ENCODE data around the gene BAZ1B.

The BAZ1B gene

DNA sequence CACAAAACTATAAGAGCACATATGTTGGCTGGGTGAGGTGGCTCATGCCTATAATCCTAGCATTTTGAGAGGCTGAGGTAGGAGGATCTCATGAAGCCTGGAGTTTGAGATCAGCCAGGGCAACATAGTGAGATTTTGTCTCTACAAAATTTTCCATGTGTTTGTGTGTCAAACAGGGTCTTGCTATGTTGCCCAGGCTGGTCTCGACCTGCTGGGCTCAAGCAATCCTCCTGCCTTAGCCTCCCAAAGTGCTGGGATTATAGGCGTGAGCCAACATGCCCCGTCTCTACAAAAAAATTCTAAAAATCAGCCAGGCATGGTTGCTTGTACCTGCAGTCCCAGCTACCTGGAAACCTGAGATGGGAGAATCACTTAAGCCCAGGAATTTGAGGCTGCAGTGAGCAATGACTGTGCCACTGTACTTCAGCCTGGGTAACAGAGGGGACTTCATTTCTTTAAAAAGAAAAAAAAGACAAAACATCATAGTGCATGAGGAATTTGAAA lies 60.3 kb downstream of the BAZ1B start:
- H3K4me1 Mint-ChIP-seq: no peaks in the 10 kb centered on the region
- no peaks in the 10 kb centered on the region for H3K27me3 Mint-ChIP-seq
- H3K4me3 Mint-ChIP-seq: no peak overlapping the region
- peaks cover 70% of the 10 kb centered on the region for H3K36me3 Mint-ChIP-seq
- H3K27ac Mint-ChIP-seq: no peak overlapping the region
- CTCF ChIA-PET: interaction anchor here (1.0 to 1.5 kb wide), 2 partner anchors 9 to 10 kb away, joined by 3 read pairs; no protein-coding TSS in a partner anchor
- no peak for DNase-seq
- no peaks in the 10 kb centered on the region for H3K9me3 Mint-ChIP-seq

DNA sequence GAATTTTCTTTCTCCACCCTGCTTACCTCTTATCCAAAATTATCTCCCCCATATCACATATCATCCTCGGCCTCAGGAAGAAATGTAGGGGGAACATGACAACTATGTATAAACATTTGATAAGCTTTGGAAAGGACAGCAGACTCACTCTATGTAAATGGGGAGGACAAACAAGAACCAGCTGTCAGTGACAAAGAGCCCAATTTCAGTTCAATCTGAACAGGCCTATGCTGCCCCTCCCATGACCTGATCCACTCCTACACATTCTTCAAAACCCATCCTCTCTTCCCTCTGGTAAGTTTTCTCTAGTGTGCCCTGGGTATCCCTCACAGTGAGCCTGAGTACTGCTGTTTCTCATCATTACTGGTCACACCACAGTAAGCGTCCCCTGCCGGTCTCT lies 67.7 kb downstream of the BAZ1B start:
- CTCF ChIA-PET: no interaction called here
- H3K27ac Mint-ChIP-seq: no peak overlapping the region

DNA sequence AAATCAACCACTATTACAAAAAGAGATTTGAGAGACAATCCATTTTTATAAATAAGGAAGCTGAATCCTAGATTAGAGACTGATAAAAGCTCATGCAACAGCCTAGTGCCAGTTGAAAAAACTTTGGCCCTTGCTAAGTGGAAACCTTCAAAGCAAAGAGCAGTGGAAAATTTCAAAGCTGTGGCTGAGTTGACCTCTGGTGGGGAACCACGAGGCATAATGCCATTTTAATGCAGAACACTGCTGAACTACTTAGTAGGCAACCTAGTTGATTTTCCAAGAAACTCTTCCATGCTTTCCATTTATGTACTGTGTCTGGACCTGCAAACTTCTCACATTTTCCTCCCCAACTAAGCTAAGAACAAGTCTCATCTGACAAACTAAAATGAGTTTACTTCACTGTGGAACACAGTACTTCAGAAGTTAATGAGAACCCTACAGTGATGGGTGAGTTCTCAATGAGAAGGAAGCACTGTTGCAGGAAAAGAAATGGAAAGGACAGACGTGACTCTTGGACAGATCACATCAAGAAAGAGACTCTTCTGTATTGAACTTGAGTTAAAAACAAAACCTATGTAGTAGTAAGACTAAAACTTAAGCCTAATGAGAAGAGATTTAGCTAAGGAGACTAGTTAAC lies 69.0 kb downstream of the BAZ1B start:
- DNase-seq: no peak
- no peak overlapping the region for H3K4me3 Mint-ChIP-seq
- no peaks in the 10 kb centered on the region for H3K9me3 Mint-ChIP-seq
- peaks cover 4% of the 10 kb centered on the region for H3K4me1 Mint-ChIP-seq
- H3K36me3 Mint-ChIP-seq: peaks cover 64% of the 10 kb centered on the region
- no peaks in the 10 kb centered on the region for H3K27me3 Mint-ChIP-seq
- CTCF ChIA-PET: interaction anchor here (0.7 to 1.8 kb wide), 4 partner anchors 9 to 17 kb away, joined by 3 to 7 read pairs (median 3); no protein-coding TSS in a partner anchor
- H3K27ac Mint-ChIP-seq: no peak overlapping the region

More for the DNA sequence above, 67.7 kb downstream of the BAZ1B start:
- no peaks in the 10 kb centered on the region for H3K27me3 Mint-ChIP-seq
- H3K4me1 Mint-ChIP-seq: no peaks in the 10 kb centered on the region
- H3K4me3 Mint-ChIP-seq: no peak overlapping the region
- no peaks in the 10 kb centered on the region for H3K9me3 Mint-ChIP-seq
- H3K36me3 Mint-ChIP-seq: peaks cover 57% of the 10 kb centered on the region
- DNase-seq: no peak

DNA sequence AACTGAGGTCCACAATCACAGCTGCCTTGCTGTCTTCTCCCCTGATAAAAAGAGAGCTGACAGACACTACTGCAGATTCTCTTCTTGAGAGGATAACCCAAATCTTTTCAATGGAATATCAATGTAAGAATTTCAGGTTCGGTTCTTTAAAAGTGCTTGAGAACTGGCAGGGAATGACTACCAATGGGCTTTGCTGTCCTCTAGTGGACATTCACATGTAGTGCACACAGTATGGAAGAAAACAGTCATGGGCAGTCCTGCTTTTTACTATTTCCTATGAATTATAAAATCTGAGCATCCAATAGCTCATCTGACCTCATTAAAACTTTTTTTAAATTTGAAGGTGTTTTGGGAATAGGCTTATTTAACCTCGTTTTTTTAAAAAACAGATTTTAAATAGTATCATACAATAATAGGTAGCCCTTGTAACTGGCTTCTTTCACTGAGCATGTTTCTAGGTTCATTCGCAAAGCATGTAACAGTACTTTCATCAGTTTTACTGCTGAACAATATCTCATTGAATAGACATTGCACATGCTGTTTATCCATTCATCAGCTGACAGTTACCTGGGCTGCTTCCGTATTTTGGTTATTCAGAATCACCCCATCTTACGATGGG lies 70.2 kb downstream of the BAZ1B start:
- H3K4me1 Mint-ChIP-seq: peaks cover 4% of the 10 kb centered on the region
- no peaks in the 10 kb centered on the region for H3K9me3 Mint-ChIP-seq
- DNase-seq: peak; percentile 37
- H3K36me3 Mint-ChIP-seq: peaks cover 62% of the 10 kb centered on the region
- H3K27me3 Mint-ChIP-seq: no peaks in the 10 kb centered on the region
- CTCF ChIA-PET: interaction anchor here (0.7 to 2.0 kb wide), 17 partner anchors 10 to 145 kb away, joined by 3 to 12 read pairs (median 4); no protein-coding TSS in a partner anchor
- no peak overlapping the region for H3K4me3 Mint-ChIP-seq
- H3K27ac Mint-ChIP-seq: no peak overlapping the region

DNA sequence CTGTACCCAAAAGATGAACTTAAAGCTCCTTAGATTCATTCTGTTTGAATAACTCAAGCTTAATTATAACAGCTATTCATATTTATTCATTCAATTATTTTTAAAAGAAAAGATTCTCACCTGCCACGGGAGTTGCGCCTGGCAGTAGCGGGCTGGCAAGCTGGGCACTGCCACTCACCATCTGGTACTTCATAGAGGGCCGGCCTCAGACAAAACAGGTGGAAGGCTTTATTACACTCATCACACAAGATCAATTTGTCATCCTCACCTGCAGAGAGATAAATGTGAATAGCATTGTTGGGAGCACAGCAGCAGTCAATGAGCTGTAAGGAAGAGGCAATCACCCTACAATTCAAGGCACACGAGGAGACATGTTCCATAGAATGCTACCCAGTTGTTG lies 72.7 kb downstream of the BAZ1B start:
- H3K4me1 Mint-ChIP-seq: peaks cover 4% of the 10 kb centered on the region
- H3K9me3 Mint-ChIP-seq: no peaks in the 10 kb centered on the region
- H3K4me3 Mint-ChIP-seq: no peak overlapping the region
- no peak for DNase-seq
- H3K36me3 Mint-ChIP-seq: peaks cover 67% of the 10 kb centered on the region
- CTCF ChIA-PET: no interaction called here
- H3K27ac Mint-ChIP-seq: peak overlapping the region; percentile 63
- no peaks in the 10 kb centered on the region for H3K27me3 Mint-ChIP-seq

DNA sequence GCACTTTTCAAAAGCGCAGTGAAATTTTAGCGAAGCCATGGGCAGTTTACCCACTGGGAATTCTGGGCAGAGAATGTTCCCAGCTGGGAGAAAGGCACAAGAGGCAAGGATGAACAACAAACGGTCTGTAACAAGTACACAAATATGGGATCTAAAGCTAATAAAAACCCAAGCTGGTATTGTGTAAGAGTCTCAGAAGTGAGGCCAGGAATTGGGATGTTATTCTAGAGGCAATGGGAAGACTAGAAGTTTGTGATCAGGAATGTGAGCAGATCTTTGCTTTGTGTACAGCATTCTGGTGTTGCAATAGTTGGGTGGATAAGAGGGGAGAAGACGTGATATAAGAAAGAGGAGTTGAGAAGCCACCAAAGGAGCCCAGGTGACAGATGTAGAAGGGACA lies 73.5 kb downstream of the BAZ1B start:
- H3K9me3 Mint-ChIP-seq: no peaks in the 10 kb centered on the region
- H3K27ac Mint-ChIP-seq: no peak overlapping the region
- DNase-seq: no peak
- peaks cover 75% of the 10 kb centered on the region for H3K36me3 Mint-ChIP-seq
- H3K4me1 Mint-ChIP-seq: peaks cover 4% of the 10 kb centered on the region
- no peak overlapping the region for H3K4me3 Mint-ChIP-seq
- CTCF ChIA-PET: interaction anchor here (0.5 kb wide), 1 partner anchor 90 kb away, joined by 3 read pairs; no protein-coding TSS in a partner anchor
- H3K27me3 Mint-ChIP-seq: no peaks in the 10 kb centered on the region

DNA sequence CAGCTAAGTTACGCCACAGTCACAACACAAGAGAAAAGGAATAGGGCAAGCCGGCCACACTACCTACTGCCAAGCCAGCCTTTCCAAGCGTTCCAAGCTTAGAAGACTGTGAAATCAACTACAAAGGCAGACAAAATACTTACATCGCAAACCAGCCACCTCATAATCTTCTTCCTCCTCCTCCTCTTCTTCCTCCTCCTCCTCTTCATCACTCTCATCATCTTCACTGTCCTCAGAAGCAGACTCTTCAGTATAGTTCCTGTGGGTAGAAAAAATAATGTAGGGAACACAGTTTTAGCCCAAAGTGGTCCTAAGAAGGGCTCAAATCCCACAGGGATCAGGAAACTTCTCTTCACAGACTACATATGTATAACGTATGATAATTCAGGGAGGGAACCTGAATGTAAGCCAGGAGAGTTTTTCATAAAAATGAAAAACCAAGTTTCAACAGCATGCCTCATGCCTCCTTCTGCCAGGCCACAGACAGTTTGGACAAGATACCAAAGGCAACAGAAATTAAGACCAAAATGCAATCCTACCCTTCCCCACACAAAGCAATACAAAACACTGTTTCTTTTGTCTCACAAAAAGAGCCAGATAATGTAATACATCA lies 74.9 kb downstream of the BAZ1B start:
- no peaks in the 10 kb centered on the region for H3K9me3 Mint-ChIP-seq
- H3K27ac Mint-ChIP-seq: no peak overlapping the region
- CTCF ChIA-PET: no interaction called here
- DNase-seq: no peak
- H3K27me3 Mint-ChIP-seq: no peaks in the 10 kb centered on the region
- peaks cover 84% of the 10 kb centered on the region for H3K36me3 Mint-ChIP-seq
- H3K4me1 Mint-ChIP-seq: peaks cover 4% of the 10 kb centered on the region
- H3K4me3 Mint-ChIP-seq: no peak overlapping the region

DNA sequence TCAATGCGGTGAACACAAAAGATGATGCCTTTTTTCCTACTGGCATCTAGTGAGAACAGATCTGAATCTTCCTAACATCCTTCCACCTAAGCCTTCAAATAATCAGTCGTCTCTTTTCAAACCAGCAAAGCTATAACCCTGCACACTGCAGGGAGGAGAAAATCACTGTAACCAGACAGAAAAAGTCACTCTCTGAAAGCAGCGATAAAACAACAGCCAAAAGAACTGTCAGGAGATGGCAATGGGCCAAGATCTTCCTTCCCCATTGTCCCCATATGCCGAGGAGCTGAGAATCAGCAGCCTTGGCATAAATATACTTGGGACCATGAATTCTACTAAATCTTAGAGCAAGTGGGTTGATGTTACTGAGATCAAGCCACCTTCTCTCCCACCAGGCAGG lies 75.4 kb downstream of the BAZ1B start:
- no peak overlapping the region for H3K27ac Mint-ChIP-seq
- peaks cover 4% of the 10 kb centered on the region for H3K4me1 Mint-ChIP-seq
- peaks cover 87% of the 10 kb centered on the region for H3K36me3 Mint-ChIP-seq
- no peak overlapping the region for H3K4me3 Mint-ChIP-seq
- CTCF ChIA-PET: no interaction called here
- no peaks in the 10 kb centered on the region for H3K9me3 Mint-ChIP-seq
- no peak for DNase-seq
- H3K27me3 Mint-ChIP-seq: no peaks in the 10 kb centered on the region

DNA sequence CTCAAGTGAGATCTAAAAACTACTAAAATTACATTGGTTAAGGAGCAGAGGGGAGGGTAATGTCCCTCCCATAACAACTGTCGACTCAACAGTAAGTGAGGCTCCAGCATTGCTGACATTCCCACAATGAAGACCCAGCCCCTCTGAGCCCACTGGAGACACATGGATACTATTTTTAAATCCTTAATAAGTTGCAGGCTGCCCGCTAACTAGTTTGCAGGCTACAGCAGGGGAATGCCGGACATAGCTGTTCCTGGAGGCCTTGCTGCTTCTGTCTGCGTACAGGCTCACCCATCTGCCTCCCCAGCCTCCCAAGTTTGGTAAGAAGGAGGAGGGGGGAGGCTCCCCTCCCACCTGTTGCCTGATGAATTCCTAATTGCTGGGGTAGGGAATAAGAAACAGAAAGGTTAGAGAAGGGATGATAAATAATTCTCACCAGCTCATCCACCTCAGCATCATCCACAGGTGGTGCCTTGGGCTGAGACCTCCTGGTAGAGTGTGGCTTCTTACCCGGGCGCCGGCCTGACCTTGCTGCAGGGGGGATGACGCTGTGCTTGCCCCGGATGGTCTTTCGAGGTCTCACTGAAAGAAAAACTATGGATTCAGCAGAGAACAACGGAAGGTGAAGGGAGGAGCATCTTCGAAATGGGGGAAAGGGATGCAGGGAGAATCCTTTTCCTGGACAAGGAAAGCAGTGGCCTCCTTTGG lies 78.4 kb downstream of the BAZ1B start:
- CTCF ChIA-PET: interaction anchor here (1.0 to 2.2 kb wide), 2 partner anchors 8 to 9 kb away, joined by 3 to 8 read pairs; no protein-coding TSS in a partner anchor
- Mint-ChIP-seq H3K9me3 (no peaks in the 10 kb centered on the region), H3K27me3 (no peaks in the 10 kb centered on the region), H3K4me3 (no peak overlapping the region), H3K36me3 (peaks cover 83% of the 10 kb centered on the region), H3K4me1 (peaks cover under 1% of the 10 kb centered on the region), H3K27ac (no peak overlapping the region)
- DNase-seq: no peak

DNA sequence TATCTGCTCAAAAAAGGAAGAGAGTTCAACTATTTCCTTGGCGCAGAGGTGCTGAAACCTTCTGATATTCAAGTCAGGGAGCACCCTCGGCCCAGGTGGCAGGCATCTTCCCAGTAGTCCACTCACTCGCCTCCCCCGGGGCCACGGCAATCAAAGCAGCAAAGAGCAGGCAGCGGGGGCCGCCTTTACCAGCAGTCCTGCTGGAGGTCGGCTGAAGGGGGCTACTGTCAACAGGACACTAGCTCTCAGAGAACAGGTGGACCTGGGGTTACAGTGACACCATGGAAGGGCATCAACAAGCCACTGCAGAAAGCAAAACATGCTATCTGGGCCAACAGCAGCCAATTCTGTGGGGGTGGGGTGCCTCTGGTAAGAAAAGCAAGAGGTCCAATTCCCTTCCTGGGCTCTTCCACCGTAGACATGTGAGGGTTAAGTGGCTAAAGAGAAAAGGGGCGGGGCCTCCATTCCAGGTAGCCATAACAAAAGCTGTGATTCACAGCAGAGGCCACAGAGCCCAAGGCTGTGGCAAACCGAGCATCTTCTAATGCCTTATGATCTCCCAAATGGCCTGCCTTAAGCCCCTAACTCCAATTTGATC lies 79.1 kb downstream of the BAZ1B start:
- H3K27me3 Mint-ChIP-seq: no peaks in the 10 kb centered on the region
- H3K4me1 Mint-ChIP-seq: no peaks in the 10 kb centered on the region
- no peaks in the 10 kb centered on the region for H3K9me3 Mint-ChIP-seq
- no peak for DNase-seq
- peaks cover 76% of the 10 kb centered on the region for H3K36me3 Mint-ChIP-seq
- CTCF ChIA-PET: interaction anchor here (2.2 kb wide), 1 partner anchor 9 kb away, joined by 8 read pairs; no protein-coding TSS in a partner anchor
- H3K27ac Mint-ChIP-seq: no peak overlapping the region
- H3K4me3 Mint-ChIP-seq: no peak overlapping the region

DNA sequence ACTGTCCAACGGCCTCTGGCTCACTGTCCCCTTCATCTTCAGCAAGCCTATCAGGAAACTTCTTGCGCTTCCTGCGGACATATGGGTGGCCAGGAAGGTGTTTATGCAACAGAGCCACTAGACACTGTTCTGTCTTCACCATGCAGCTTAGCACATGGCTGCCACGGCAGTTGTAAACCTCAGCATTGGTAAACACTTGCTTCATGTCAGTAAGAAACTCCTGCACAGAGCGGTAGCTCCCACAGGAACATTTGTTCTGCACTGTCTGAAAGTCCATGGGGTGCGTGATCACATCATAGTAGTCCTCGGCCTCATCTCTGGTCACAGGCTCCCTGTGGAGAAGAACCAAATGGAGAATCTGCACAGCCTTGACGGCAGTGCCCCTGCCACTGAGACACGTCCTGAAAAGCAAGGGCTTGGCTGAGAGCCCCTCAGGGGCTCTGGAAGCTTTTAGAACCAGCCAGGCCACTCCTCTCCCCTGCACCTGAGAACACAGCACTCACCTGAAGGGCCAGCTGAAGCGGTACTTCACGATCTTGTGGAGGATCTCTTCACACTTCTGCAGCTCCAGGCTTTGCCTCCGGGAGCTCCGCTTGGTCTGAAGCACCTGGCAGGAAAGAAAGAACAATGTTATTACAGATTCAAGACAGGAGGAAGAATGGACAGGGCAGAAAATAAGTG lies 79.7 kb downstream of the BAZ1B start:
- Mint-ChIP-seq H3K4me1 (no peaks in the 10 kb centered on the region), H3K4me3 (no peak overlapping the region), H3K36me3 (peaks cover 72% of the 10 kb centered on the region), H3K27ac (peak overlapping the region; percentile 82), H3K27me3 (no peaks in the 10 kb centered on the region), H3K9me3 (no peaks in the 10 kb centered on the region)
- CTCF ChIA-PET: interaction anchor here (2.2 kb wide), 1 partner anchor 9 kb away, joined by 8 read pairs; no protein-coding TSS in a partner anchor
- DNase-seq: no peak

DNA sequence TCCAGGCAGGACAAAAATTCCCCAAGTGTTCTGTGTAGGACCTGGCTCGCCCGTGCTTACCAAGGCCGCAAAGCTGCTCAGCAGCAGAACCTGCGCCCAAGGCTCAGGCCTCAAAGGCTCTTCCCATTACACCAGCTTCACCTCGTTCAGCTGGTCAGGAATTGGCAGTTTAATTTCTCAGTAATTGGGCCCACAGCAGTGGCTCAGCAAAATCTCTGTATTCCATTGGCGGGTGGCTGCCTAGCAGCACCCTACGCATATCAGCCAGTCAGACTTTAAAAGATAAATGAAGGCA lies 82.7 kb downstream of the BAZ1B start:
- no peak overlapping the region for H3K27ac Mint-ChIP-seq
- CTCF ChIA-PET: interaction anchor here (1.2 kb wide), 1 partner anchor 12 kb away, joined by 3 read pairs; no protein-coding TSS in a partner anchor
- H3K4me1 Mint-ChIP-seq: peaks cover 2% of the 10 kb centered on the region
- peaks cover 2% of the 10 kb centered on the region for H3K9me3 Mint-ChIP-seq
- H3K36me3 Mint-ChIP-seq: peaks cover 46% of the 10 kb centered on the region
- H3K27me3 Mint-ChIP-seq: peaks cover 12% of the 10 kb centered on the region
- DNase-seq: no peak
- H3K4me3 Mint-ChIP-seq: no peak overlapping the region

DNA sequence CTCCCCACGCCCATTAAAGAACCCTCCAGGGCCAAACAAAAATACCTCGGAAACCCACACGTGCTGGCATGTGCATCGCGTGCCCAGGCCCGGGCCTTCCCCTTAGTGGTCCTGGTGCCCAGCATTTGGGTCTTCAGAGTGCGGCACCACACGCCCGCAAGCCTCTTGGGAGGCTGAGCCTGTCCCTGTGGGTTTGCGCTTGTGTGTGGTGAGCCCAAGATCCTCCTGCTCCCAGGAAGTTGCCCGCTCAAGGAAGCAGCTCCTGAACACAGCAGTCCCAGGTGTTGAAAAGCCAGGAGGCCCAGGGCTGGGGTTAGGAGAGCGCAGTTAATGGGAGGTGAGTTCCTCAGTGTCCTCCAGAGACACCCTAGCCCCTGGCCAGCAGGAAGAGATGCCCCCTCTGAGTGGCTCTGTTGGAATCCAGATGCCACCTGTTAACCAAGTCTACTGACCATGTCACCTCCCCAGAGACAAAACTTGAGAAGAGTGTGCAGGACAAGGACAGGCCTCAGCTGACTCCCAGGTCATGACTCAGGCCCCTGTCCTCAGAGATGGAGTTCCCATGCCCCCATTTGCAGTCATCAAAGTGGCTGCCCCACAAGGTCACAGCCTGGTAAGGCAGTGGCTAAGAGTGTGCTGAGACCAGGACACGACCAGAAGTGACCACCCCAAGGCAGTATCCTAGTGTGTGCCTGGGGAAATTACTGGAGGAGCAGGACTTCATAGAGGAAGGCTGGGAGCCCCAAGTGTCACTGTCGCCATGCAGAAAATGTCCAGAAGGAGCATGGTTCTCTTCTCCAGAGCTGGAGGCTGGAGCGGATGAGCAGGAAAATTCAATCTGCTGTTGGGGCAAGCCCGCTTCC lies 83.3 kb downstream of the BAZ1B start:
- Mint-ChIP-seq H3K36me3 (peaks cover 41% of the 10 kb centered on the region), H3K27me3 (peaks cover 17% of the 10 kb centered on the region), H3K4me1 (peaks cover 2% of the 10 kb centered on the region), H3K4me3 (no peak overlapping the region), H3K27ac (no peak overlapping the region), H3K9me3 (peaks cover 2% of the 10 kb centered on the region)
- CTCF ChIA-PET: interaction anchor here (1.2 kb wide), 1 partner anchor 13 kb away, joined by 3 read pairs; no protein-coding TSS in a partner anchor
- DNase-seq: no peak
